K562 (cell line): ENCODE data around the gene CHRNB4. TPM values are rescaled to one million over a fixed set of nuclear protein-coding genes. Genes with fewer than 3 reads are reported as not detected.

Experiments used
- ATAC-seq: fragments of 200-7000 bp; cut with Tn5 transposase; 3 replicates; pipeline ENCODE4 v1.9.1; 2020; ENCODE audit warnings: moderate library complexity
- BruUV-seq: library from RNA; stranded (reverse); fragments of 400-500 nt; replicated peaks from 2 replicates; lab custom pipeline; 2021; lab: Mats Ljungman, UMichigan
- CTCF ChIA-PET: fragments of 300-600 bp; formaldehyde crosslinking; extraction: SDS; loops from one replicate; lab custom pipeline; 2021; ENCODE audit warnings: low intra/inter-chr PET ratio; lab: Yijun Ruan, JAX
- POLR2A ChIA-PET: fragments of 300-600, 350-650 bp; sonication (Branson Sonifier 250); formaldehyde crosslinking; extraction: SDS; loops from one replicate; lab custom pipeline; 2021; ENCODE audit warnings: antibody characterized with exemption, inconsistent platforms; lab: Yijun Ruan, JAX
- DNase-seq, 4 experiments: peaks; one replicate each; pipeline versions ENCODE4 v3.0.0 to v3.0.0-alpha.2; 2011 to 2018; ENCODE audit warnings: low spot score in 3 of 4, mixed read lengths in 3 of 4; ENCODE audit errors: extremely low read depth in 1 of 4
- FAIRE-seq: peaks from 2 replicates; lab custom pipeline; 2011; peaks lifted over from hg19 to GRCh38; lab: Jason Lieb, UNC
- H2AFZ ChIP-seq: 2 replicates; pipeline ENCODE4 v1.6.0; 2011; ENCODE audit warnings: low read depth, low read length, control low read depth, inconsistent platforms
- H3K27ac ChIP-seq: fragments of 200-600 bp; 3 replicates; pipeline ENCODE4 v1.8.0; 2011; ENCODE audit warnings: low read depth, mild to moderate bottlenecking, control low read depth, inconsistent platforms, low read length, moderate library complexity, mixed read lengths; ENCODE audit errors: extremely low read depth
- H3K27me3 ChIP-seq, 2 experiments: fragments of 300-600 bp in 1 of 2; 2 replicates in 1 of 2; 3 replicates in 1 of 2; pipeline versions ENCODE4 v1.6.0 to v1.8.0; 2011; ENCODE audit warnings: inconsistent platforms in 2 of 2, low read length in 2 of 2, mild to moderate bottlenecking in 1 of 2, mixed read lengths in 1 of 2, moderate library complexity in 1 of 2; ENCODE audit not compliant: control insufficient read depth in 2 of 2, insufficient read depth in 2 of 2
- H3K36me3 ChIP-seq: fragments of 300-600 bp; 3 replicates; pipeline ENCODE4 v1.8.0; 2011; ENCODE audit warnings: mild to moderate bottlenecking, low read length, inconsistent platforms; ENCODE audit not compliant: control insufficient read depth, insufficient read depth
- H3K4me1 ChIP-seq, 2 experiments: fragments of 200-600 bp in 1 of 2; replicated peaks in 1 of 2; 2 replicates in 1 of 2; 3 replicates in 1 of 2; pipeline versions ENCODE4 v1.5.1 to v1.8.0; 2011; ENCODE audit warnings: inconsistent platforms in 2 of 2, low read length in 2 of 2, mild to moderate bottlenecking in 1 of 2, mixed read lengths in 1 of 2, moderate library complexity in 1 of 2; ENCODE audit not compliant: control insufficient read depth in 2 of 2, insufficient read depth in 2 of 2
- H3K4me2 ChIP-seq: 2 replicates; pipeline ENCODE4 v1.6.1; 2011; ENCODE audit warnings: low read length, control low read depth, inconsistent platforms, mixed read lengths; ENCODE audit not compliant: insufficient read depth
- H3K4me3 ChIP-seq: fragments of 200-600 bp; sonication (generic), shearing (Covaris generic); 2 replicates; pipeline ENCODE4 v1.5.1; 2016; ENCODE audit warnings: control low read depth, inconsistent platforms
- H3K79me2 ChIP-seq: fragments of 200-600 bp; 3 replicates; pipeline ENCODE4 v1.8.0; 2011; ENCODE audit warnings: low read length, inconsistent platforms; ENCODE audit not compliant: control insufficient read depth, insufficient read depth
- H3K9ac ChIP-seq, 2 experiments: 2 replicates each; pipeline versions ENCODE4 v1.6.0 to v1.6.1; 2011; ENCODE audit warnings: low read depth in 2 of 2, low read length in 2 of 2, control low read depth in 1 of 2, inconsistent platforms in 1 of 2, mild to moderate bottlenecking in 1 of 2, mixed read lengths in 1 of 2; ENCODE audit not compliant: insufficient read depth in 1 of 2
- H3K9me1 ChIP-seq: one replicate; pipeline ENCODE4 v1.6.0; 2011; ENCODE audit warnings: inconsistent platforms, mild to moderate bottlenecking, low read length, moderate library complexity; ENCODE audit not compliant: control insufficient read depth, insufficient read depth
- H3K9me3 ChIP-seq: replicated peaks from 2 replicates; pipeline ENCODE4 v1.5.1; 2011; ENCODE audit warnings: low read depth, low read length, inconsistent platforms; ENCODE audit not compliant: control insufficient read depth, insufficient read depth
- H4K20me1 ChIP-seq: replicated peaks from 2 replicates; pipeline ENCODE4 v1.6.1; 2011; ENCODE audit warnings: low read length, inconsistent platforms, mixed read lengths; ENCODE audit not compliant: control insufficient read depth, insufficient read depth
- CEBPZ ChIP-seq: fragments of 150-350 bp; IDR thresholded peaks from 2 replicates; pipeline ENCODE4 v1.6.1; 2014; ENCODE audit warnings: low read depth, mild to moderate bottlenecking, low read length, borderline replicate concordance
- HSF4 ChIP-seq: fragments of 250-450 bp; sonication (Bioruptor Pico); IDR thresholded peaks from 2 replicates; pipeline ENCODE4 v2.1.2; 2022; ENCODE audit warnings: mild to moderate bottlenecking, moderate library complexity, borderline replicate concordance
- RBBP5 ChIP-seq: fragments of 200-600 bp; sonication (generic); IDR thresholded peaks from 2 replicates; pipeline ENCODE4 v1.6.1; 2012; ENCODE audit warnings: borderline replicate concordance, mild to moderate bottlenecking, low read length, control low read depth, inconsistent platforms; ENCODE audit not compliant: insufficient read depth, poor library complexity, severe bottlenecking
- REST ChIP-seq, 2 experiments: fragments of 450-650 bp; formaldehyde crosslinking in 1 of 2; IDR thresholded peaks; 2 replicates each; pipeline versions ENCODE4 v1.4.0 to v1.6.1; 2014 to 2020; ENCODE audit warnings: mild to moderate bottlenecking in 2 of 2, borderline replicate concordance in 1 of 2, low read depth in 1 of 2
- ZNF785 ChIP-seq: fragments of 250-450 bp; sonication (Bioruptor Pico); IDR thresholded peaks from 2 replicates; pipeline ENCODE4 v1.4.0; 2020; ENCODE audit warnings: mild to moderate bottlenecking
- WGBS: fragments of 100-300 bp; shearing (Covaris generic); methylation state at CpG from one replicate; pipeline ENCODE4 v1.1.6; 2016; ENCODE audit warnings: low coverage, mixed read lengths; ENCODE audit not compliant: insufficient coverage; ENCODE audit errors: missing lambda C conversion rate; 5-methylcytosine and 5-hydroxymethylcytosine counted together
- in situ Hi-C: fragments of 300-500 bp; cut with MboI; formaldehyde crosslinking; loops from 4 replicates; pipeline ENCODE4 v1.15.0; 2018; ENCODE audit warnings: inconsistent platforms, mixed read lengths
- intact Hi-C: fragments of 100-400 bp; cut with micrococcal nuclease; formaldehyde crosslinking; loops from 2 replicates; pipeline ENCODE4 v1.14.2; 2022
- polyA plus RNA-seq, 8 experiments: library from polyadenylated mRNA; depleted of rRNA in 4 of 8; stranded (reverse) in 5 of 8; unstranded in 3 of 8; fragments of >200 nt; fragmentation: Nextera tagmentation in 2 of 8; fragmentation: Illumina TruSeq in 1 of 8; extraction: Ambion mirVana in 2 of 8; extraction: Trizol in 1 of 8; gene quantifications; 2 replicates each; pipeline versions ENCODE4 v1.2.1 to v1.2.3, GENCODE V29; 2011 to 2014; ENCODE audit warnings: inconsistent platforms in 1 of 8, missing spikeins in 1 of 8
- total RNA-seq, 7 experiments: library from RNA; depleted of rRNA in 6 of 7; stranded (reverse); fragments of >200 nt in 6 of 7; fragmentation: Illumina TruSeq in 2 of 7; extraction: Trizol in 2 of 7; gene quantifications; 2 replicates each; pipeline versions ENCODE4 v1.2.1 to v1.2.3, GENCODE V29; 2011 to 2021; ENCODE audit warnings: low replicate concordance in 1 of 7
- TF ChIP-seq, protein P1 (sequence below): fragments of 450-650 bp; IDR thresholded peaks from 2 replicates; pipeline ENCODE4 v1.6.1; 2016

Gene CHRNB4
- total and polyA plus RNA-seq, 9 of the 15 experiments (the other 6 are each of a cell fraction or from before 2014, with no cell fraction given), result 0.08 to 0.18 TPM; not detected in 7

DNA sequence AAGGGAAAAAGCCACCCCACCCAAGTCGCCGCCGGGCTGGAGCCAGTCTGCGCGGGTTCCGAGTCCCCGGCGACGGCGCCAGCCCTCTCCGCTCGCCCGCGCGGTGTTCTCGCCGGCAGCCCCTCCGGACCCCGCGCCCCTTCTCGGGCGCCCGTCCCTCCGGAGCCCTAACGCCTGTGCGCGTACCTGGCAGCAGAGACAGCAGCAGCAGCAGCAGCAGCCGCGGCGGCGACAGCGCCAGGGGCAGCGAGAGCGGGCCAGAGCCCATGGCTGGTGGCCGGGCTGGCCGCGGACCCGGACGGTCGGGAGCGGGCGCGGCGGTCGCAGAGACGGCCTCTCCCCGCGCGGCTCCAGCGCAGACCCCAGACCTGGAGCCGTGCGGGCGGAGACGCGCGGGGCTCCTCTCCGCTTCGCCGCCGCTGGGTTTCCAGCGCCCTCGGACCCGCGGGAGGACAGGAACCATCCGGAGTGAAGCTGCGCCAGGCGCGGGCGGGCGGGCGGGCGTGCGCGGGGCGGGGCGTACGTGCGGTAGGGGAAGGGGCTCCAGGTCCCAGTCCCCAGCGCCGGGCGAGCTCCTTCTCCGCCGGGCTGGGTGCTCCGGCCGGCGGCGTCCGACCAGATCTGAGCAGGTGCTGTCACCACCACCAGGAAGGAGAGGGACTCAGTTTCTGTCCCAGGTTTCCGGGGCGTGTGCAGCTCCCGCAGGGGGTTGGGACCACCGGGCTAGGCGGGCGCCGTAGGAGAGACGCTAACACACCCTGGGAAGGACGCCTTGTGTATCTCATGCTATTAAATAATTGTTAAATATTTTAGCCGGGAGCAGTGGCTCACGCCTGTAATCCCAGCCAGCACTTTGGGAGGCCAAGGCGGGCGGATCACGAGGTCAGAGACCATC lies 20.2 kb downstream of the CHRNB4 start, which contains the start of gene CHRNA3:
TSS of gene CHRNA3 (minus strand) at position 470 of the 895 bp plus-strand sequence. CDS start at position 268, 202 bp downstream.
- no peak within 1 kb of the TSS for H2AFZ ChIP-seq
- peaks cover 28 to 54% of the 10 kb centered on the region in 2 experiments for H3K27me3 ChIP-seq
- BruUV-seq, result no TSS peak
- H4K20me1 ChIP-seq, result no peaks in the 10 kb centered on the region; the same call in none of the 2 replicates
- H3K4me3 ChIP-seq, result no peak within 1 kb of the TSS
- POLR2A ChIA-PET, result interaction anchor here (0.8 kb wide), 1 partner anchor 21 kb away, joined by 3 read pairs; no protein-coding TSS in a partner anchor
- H3K36me3 ChIP-seq, result no peaks in the 10 kb centered on the region
- H3K27ac ChIP-seq, result no peak within 1 kb of the TSS
- WGBS, result 29% methylated on average over 42 of the region's 102 CpGs
- H3K4me1 ChIP-seq, result peaks cover 0 to 12% of the 10 kb centered on the region in 2 experiments; a peak in 1 of 5 replicates
- CTCF ChIA-PET, result no interaction called here
- FAIRE-seq, result no peak
- no peak within 1 kb of the TSS for H3K4me2 ChIP-seq
- no peak within 1 kb of the TSS for H3K9ac ChIP-seq
- in situ Hi-C loops, result no loop called here
- intact Hi-C loops, result no loop called here
- no peak for DNase-seq
- H3K9me3 ChIP-seq, result no peaks in the 10 kb centered on the region
- no peak for ATAC-seq
- no peaks in the 10 kb centered on the region for H3K9me1 ChIP-seq
- H3K79me2 ChIP-seq, result no peaks in the 10 kb centered on the region
- TF ChIP-seq CEBPZ, result no peak
- no peak for TF ChIP-seq RBBP5
- no peak for TF ChIP-seq ZNF785 (CRISPR knock-in tag)
- TF ChIP-seq, protein P1, sequence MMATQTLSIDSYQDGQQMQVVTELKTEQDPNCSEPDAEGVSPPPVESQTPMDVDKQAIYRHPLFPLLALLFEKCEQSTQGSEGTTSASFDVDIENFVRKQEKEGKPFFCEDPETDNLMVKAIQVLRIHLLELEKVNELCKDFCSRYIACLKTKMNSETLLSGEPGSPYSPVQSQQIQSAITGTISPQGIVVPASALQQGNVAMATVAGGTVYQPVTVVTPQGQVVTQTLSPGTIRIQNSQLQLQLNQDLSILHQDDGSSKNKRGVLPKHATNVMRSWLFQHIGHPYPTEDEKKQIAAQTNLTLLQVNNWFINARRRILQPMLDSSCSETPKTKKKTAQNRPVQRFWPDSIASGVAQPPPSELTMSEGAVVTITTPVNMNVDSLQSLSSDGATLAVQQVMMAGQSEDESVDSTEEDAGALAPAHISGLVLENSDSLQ, result no peak
- no peak for TF ChIP-seq HSF4
- TF ChIP-seq REST (IDR thresholded peaks at IDR 0.05; ENCODE audit: borderline replicate concordance), result no peak
- no peak for TF ChIP-seq REST (CRISPR knock-in tag; IDR thresholded peaks at IDR 0.05; ENCODE audit: low read depth)
